ENCODE results near the gene MMP7. TPM values are rescaled to one million over a fixed set of nuclear protein-coding genes. Genes with fewer than 3 reads are reported as not detected.

Gene MMP7
- total RNA-seq, 1 donor from 2014 or later, result not detected

GRCh38 chr11:102494216-102494615 is 36.3 kb downstream of the MMP7 start:
- Mint-ChIP-seq H3K36me3 (ENCODE audit: unreplicated experiment) (no peaks in the 10 kb centered on the region), H3K27me3 (ENCODE audit: unreplicated experiment) (no peaks in the 10 kb centered on the region), H3K4me1 (ENCODE audit: unreplicated experiment) (peaks cover 9% of the 10 kb centered on the region), H3K4me3 (ENCODE audit: unreplicated experiment) (no peak overlapping the region), H3K27ac (ENCODE audit: unreplicated experiment) (no peak overlapping the region), H3K9me3 (ENCODE audit: unreplicated experiment) (no peaks in the 10 kb centered on the region)
- no peak for TF ChIP-seq CTCF (IDR thresholded peaks at IDR 0.05)
- no peak for DNase-seq (ENCODE audit: extremely low spot score, unreplicated experiment)

DNA sequence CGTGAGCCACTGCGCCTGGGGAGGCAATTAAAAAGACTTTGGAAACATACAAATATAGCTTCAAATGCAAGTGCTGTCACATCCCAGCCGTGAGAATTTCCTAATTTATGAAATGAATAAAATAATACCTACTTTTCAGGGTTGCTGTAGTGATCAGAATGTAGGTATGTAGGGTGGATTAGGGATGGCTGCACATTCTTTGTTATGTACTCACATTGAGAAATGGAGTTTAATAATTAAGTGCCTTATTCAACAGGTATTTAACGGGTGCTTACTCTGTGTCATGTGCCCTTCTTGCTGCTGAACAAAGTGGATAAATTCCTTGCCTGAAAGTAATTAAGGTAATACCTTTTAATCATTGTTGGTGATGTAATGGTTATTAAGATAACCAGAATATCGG is 37.0 kb downstream of the MMP7 start:
- Mint-ChIP-seq H3K4me3 (ENCODE audit: unreplicated experiment) (no peak overlapping the region), H3K36me3 (ENCODE audit: unreplicated experiment) (no peaks in the 10 kb centered on the region), H3K9me3 (ENCODE audit: unreplicated experiment) (no peaks in the 10 kb centered on the region), H3K27ac (ENCODE audit: unreplicated experiment) (no peak overlapping the region), H3K27me3 (ENCODE audit: unreplicated experiment) (no peaks in the 10 kb centered on the region), H3K4me1 (ENCODE audit: unreplicated experiment) (peaks cover 16% of the 10 kb centered on the region)
- no peak for DNase-seq (ENCODE audit: extremely low spot score, unreplicated experiment)
- no peak for TF ChIP-seq CTCF (IDR thresholded peaks at IDR 0.05)

DNA sequence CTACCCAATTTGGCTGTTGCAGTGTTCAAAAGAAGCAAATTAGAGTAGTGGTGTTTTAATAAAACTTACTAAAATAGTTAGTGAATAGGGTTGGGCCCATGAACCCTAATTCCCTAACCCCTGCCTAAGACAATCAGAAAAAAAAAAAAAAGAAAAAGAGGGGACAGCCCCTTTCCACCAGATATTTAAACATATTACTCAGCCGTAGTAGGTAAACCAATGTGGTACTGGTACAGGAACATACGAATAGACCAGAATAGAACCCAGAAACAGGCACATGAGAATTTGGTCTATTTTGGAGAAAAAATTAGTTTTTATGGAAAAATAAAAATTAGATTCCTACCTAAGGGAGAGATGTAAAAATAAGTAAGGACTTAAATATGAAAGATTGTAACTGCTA is 38.6 kb downstream of the MMP7 start:
- no peak overlapping the region for H3K4me3 Mint-ChIP-seq (ENCODE audit: unreplicated experiment)
- no peak for TF ChIP-seq CTCF (IDR thresholded peaks at IDR 0.05)
- H3K36me3 Mint-ChIP-seq (ENCODE audit: unreplicated experiment), result no peaks in the 10 kb centered on the region
- DNase-seq (ENCODE audit: extremely low spot score, unreplicated experiment), result no peak
- H3K4me1 Mint-ChIP-seq (ENCODE audit: unreplicated experiment), result peaks cover 23% of the 10 kb centered on the region
- H3K27me3 Mint-ChIP-seq (ENCODE audit: unreplicated experiment), result no peaks in the 10 kb centered on the region
- no peaks in the 10 kb centered on the region for H3K9me3 Mint-ChIP-seq (ENCODE audit: unreplicated experiment)
- no peak overlapping the region for H3K27ac Mint-ChIP-seq (ENCODE audit: unreplicated experiment)

- Mint-ChIP-seq H3K4me3 (ENCODE audit: unreplicated experiment) (no peak overlapping the region), H3K4me1 (ENCODE audit: unreplicated experiment) (peaks cover 20% of the 10 kb centered on the region), H3K27ac (ENCODE audit: unreplicated experiment) (no peak overlapping the region), H3K27me3 (ENCODE audit: unreplicated experiment) (no peaks in the 10 kb centered on the region), H3K9me3 (ENCODE audit: unreplicated experiment) (no peaks in the 10 kb centered on the region), H3K36me3 (ENCODE audit: unreplicated experiment) (no peaks in the 10 kb centered on the region)
- no peak for DNase-seq (ENCODE audit: extremely low spot score, unreplicated experiment)
- TF ChIP-seq CTCF (IDR thresholded peaks at IDR 0.05), result no peak
Observed at GRCh38 chr11:102489186-102490145, 41.1 kb downstream of the MMP7 start.

GRCh38 chr11:102488208-102488607 is 42.3 kb downstream of the MMP7 start:
- Mint-ChIP-seq H3K9me3 (ENCODE audit: unreplicated experiment) (no peaks in the 10 kb centered on the region), H3K4me1 (ENCODE audit: unreplicated experiment) (peaks cover 20% of the 10 kb centered on the region), H3K27me3 (ENCODE audit: unreplicated experiment) (no peaks in the 10 kb centered on the region), H3K36me3 (ENCODE audit: unreplicated experiment) (no peaks in the 10 kb centered on the region), H3K27ac (ENCODE audit: unreplicated experiment) (no peak overlapping the region), H3K4me3 (ENCODE audit: unreplicated experiment) (no peak overlapping the region)
- no peak for TF ChIP-seq CTCF (IDR thresholded peaks at IDR 0.05)
- no peak for DNase-seq (ENCODE audit: extremely low spot score, unreplicated experiment)

Data from osteocyte (in vitro differentiated cells).